Gastroesophageal sphincter (tissue), 3 donors: ENCODE results near the gene LZTS3.

ENCODE experiments used
- POLR2A ChIP-seq, 2 donors: fragments of 450-650 bp; IDR thresholded peaks; one replicate each; pipeline ENCODE4 v1.6.1; 2017; ENCODE audit warnings: antibody characterized with exemption in 2 of 2, mild to moderate bottlenecking in 2 of 2, moderate library complexity in 1 of 2
- TF ChIP-seq, protein P1 (sequence below), 4 experiments: fragments of 200-600 bp in 2 of 4; fragments of 450-650 bp in 2 of 4; sonication (generic) in 1 of 4; IDR thresholded peaks; one replicate each; pipeline ENCODE4 v1.5.1; 2017 to 2019; ENCODE audit warnings: antibody characterized with exemption in 4 of 4, mild to moderate bottlenecking in 2 of 4, moderate library complexity in 2 of 4

DNA sequence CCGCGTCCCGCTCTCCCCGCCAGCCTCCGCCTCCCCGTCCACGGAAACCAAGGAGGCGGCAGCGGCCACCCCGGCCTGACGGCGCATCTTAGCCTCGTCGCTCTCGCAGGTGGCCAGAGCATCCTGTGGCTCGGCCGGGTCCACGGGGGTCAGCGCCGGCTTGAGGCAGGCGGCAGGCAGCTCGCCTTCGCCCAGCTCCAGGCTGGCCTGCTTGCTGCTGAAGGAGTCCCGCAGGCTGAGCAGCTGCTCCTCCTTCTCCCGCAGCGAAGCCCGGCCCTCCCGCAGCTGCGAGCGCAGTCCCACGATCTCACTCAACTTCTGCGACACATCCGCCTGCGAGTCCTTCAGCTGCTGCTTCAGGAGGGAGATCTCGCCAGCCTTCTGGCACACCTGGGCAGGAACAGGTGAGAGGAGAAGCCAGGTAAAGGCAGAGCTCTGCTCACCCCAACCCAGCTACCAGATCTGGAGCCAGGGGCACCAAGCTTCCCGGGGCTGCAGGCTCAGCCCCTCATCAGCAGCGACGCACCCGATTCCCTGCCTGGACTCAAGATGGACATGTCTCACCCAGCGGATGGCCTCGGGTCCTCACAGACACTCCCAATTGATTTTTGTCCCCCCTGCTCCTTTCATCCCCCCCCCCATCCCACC is 8.5 kb downstream of the LZTS3 start:
- TF ChIP-seq, protein P1, sequence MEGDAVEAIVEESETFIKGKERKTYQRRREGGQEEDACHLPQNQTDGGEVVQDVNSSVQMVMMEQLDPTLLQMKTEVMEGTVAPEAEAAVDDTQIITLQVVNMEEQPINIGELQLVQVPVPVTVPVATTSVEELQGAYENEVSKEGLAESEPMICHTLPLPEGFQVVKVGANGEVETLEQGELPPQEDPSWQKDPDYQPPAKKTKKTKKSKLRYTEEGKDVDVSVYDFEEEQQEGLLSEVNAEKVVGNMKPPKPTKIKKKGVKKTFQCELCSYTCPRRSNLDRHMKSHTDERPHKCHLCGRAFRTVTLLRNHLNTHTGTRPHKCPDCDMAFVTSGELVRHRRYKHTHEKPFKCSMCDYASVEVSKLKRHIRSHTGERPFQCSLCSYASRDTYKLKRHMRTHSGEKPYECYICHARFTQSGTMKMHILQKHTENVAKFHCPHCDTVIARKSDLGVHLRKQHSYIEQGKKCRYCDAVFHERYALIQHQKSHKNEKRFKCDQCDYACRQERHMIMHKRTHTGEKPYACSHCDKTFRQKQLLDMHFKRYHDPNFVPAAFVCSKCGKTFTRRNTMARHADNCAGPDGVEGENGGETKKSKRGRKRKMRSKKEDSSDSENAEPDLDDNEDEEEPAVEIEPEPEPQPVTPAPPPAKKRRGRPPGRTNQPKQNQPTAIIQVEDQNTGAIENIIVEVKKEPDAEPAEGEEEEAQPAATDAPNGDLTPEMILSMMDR (IDR thresholded peaks at IDR 0.05): no peak
- no peak for TF ChIP-seq POLR2A (IDR thresholded peaks at IDR 0.05)
